MM.1S (cell line): ENCODE results near the gene EFHD2.

Experiments
- DNase-seq: peaks from one replicate; pipeline ENCODE4 v3.0.0-alpha.2; 2015
- H2AFZ ChIP-seq: fragments of 300-600 bp; sonication (generic); 2 replicates; pipeline ENCODE4 v1.6.0; 2016; ENCODE audit warnings: antibody characterized with exemption, low read length
- H3F3A ChIP-seq: fragments of 300-600 bp; sonication (generic); 2 replicates; pipeline ENCODE4 v1.6.1; 2016; ENCODE audit warnings: mild to moderate bottlenecking, antibody characterized with exemption, low read length, moderate library complexity, mixed read lengths; ENCODE audit not compliant: insufficient read depth
- H3K27ac ChIP-seq: fragments of 300-600 bp; sonication (generic); 2 replicates; pipeline ENCODE4 v1.5.1; 2016; ENCODE audit warnings: mild to moderate bottlenecking, low read length
- H3K27me3 ChIP-seq: fragments of 300-600 bp; sonication (generic); replicated peaks from 2 replicates; pipeline ENCODE4 v1.6.0; 2016; ENCODE audit warnings: low read length; ENCODE audit not compliant: insufficient read depth
- H3K36me3 ChIP-seq: fragments of 300-600 bp; sonication (generic); replicated peaks from 2 replicates; pipeline ENCODE4 v1.6.1; 2016; ENCODE audit warnings: mild to moderate bottlenecking, low read length, mixed read lengths; ENCODE audit not compliant: insufficient read depth
- H3K4me1 ChIP-seq: fragments of 300-600 bp; sonication (generic); 2 replicates; pipeline ENCODE4 v1.6.1; 2016; ENCODE audit warnings: low read length, mixed read lengths
- H3K4me2 ChIP-seq: fragments of 300-600 bp; sonication (generic); 2 replicates; pipeline ENCODE4 v1.6.0; 2016; ENCODE audit warnings: low read depth, low read length
- H3K4me3 ChIP-seq: fragments of 300-600 bp; sonication (generic); 2 replicates; pipeline ENCODE4 v1.5.1; 2016; ENCODE audit warnings: low read length, mixed read lengths
- H3K79me2 ChIP-seq: fragments of 300-600 bp; sonication (generic); 2 replicates; pipeline ENCODE4 v1.6.1; 2016; ENCODE audit warnings: mixed run types, low read length, mixed read lengths
- H3K9ac ChIP-seq: fragments of 300-600 bp; sonication (generic); 2 replicates; pipeline ENCODE4 v1.6.1; 2016; ENCODE audit warnings: low read length, mixed read lengths
- H3K9me2 ChIP-seq: fragments of 300-600 bp; sonication (generic); replicated peaks from 2 replicates; pipeline ENCODE4 v1.6.1; 2016; ENCODE audit warnings: mild to moderate bottlenecking, low read length, mixed read lengths; ENCODE audit not compliant: insufficient read depth
- H3K9me3 ChIP-seq: fragments of 300-600 bp; sonication (generic); replicated peaks from 2 replicates; pipeline ENCODE4 v1.6.1; 2016; ENCODE audit warnings: mild to moderate bottlenecking, low read length, mixed read lengths; ENCODE audit not compliant: insufficient read depth
- H4K20me1 ChIP-seq: fragments of 300-600 bp; sonication (generic); 2 replicates; pipeline ENCODE4 v1.6.1; 2016; ENCODE audit warnings: mild to moderate bottlenecking, low read length, moderate library complexity, mixed read lengths; ENCODE audit not compliant: insufficient read depth
- EZH2 ChIP-seq: fragments of 300-600 bp; sonication (generic); optimal IDR thresholded peaks from 2 replicates; pipeline ENCODE3; 2017; ENCODE audit warnings: low read depth, mild to moderate bottlenecking, antibody characterized with exemption, low read length, mixed read lengths
- EZH2phosphoT487 ChIP-seq: fragments of 300-600 bp; sonication (generic); IDR thresholded peaks from 2 replicates; pipeline ENCODE4 v1.6.1; 2018; ENCODE audit warnings: antibody characterized with exemption, low read length
- TF ChIP-seq, protein P1 (sequence below): fragments of 300-600 bp; sonication (generic); IDR thresholded peaks from 2 replicates; pipeline ENCODE4 v1.5.1; 2016; ENCODE audit warnings: antibody characterized with exemption, low read length, mixed read lengths

EFHD2 gene

DNA sequence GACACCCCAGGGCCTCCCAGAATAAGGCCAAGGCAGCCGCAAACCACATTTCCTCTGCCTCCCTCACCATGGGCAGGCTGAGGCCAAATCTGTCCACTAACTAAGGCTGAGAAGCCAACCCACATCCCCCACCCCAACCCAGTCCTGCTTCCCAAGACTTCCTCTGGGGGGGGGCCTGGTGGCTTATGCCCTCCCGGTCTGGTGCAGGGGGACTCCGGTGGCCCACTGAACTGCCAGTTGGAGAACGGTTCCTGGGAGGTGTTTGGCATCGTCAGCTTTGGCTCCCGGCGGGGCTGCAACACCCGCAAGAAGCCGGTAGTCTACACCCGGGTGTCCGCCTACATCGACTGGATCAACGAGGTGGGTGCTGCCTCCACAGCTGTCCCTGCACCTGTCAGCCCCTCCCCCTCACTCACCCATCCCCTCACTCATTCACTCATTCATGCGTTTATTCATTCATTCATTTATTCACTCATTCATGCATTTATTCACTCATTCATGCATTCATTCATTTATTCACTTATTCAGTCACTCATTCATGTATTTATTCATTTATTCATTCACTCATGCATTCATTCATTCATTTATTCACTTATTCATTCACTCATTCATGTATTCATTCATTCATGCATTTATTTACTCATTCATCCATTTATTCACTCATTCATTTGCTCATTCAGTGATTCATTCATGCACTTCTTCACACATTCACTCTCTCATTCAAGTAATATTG lies 35.9 kb downstream of the EFHD2 start:
- Histone ChIP-seq H3K79me2 (no peaks in the 10 kb centered on the region), H4K20me1 (no peaks in the 10 kb centered on the region), H3K9ac (no peak overlapping the region), H3K4me2 (no peak overlapping the region), H2AFZ (no peak overlapping the region), H3K4me3 (no peak overlapping the region), H3K4me1 (no peaks in the 10 kb centered on the region), H3F3A (no peaks in the 10 kb centered on the region), H3K27ac (no peak overlapping the region), H3K9me2 (no peaks in the 10 kb centered on the region), H3K36me3 (no peaks in the 10 kb centered on the region), H3K9me3 (no peaks in the 10 kb centered on the region), H3K27me3 (peaks cover 8% of the 10 kb centered on the region; the same call in 1 of the 2 replicates)
- DNase-seq = no peak
- TF ChIP-seq EZH2phosphoT487 (no peak), EZH2 (no peak)
- TF ChIP-seq, protein P1, sequence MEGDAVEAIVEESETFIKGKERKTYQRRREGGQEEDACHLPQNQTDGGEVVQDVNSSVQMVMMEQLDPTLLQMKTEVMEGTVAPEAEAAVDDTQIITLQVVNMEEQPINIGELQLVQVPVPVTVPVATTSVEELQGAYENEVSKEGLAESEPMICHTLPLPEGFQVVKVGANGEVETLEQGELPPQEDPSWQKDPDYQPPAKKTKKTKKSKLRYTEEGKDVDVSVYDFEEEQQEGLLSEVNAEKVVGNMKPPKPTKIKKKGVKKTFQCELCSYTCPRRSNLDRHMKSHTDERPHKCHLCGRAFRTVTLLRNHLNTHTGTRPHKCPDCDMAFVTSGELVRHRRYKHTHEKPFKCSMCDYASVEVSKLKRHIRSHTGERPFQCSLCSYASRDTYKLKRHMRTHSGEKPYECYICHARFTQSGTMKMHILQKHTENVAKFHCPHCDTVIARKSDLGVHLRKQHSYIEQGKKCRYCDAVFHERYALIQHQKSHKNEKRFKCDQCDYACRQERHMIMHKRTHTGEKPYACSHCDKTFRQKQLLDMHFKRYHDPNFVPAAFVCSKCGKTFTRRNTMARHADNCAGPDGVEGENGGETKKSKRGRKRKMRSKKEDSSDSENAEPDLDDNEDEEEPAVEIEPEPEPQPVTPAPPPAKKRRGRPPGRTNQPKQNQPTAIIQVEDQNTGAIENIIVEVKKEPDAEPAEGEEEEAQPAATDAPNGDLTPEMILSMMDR = no peak

GRCh38 chr1:15446212-15446611 lies 36.5 kb downstream of the EFHD2 start:
- no peak for DNase-seq
- H2AFZ ChIP-seq = no peak overlapping the region
- no peaks in the 10 kb centered on the region for H3K36me3 ChIP-seq
- H3K9ac ChIP-seq = no peak overlapping the region
- no peaks in the 10 kb centered on the region for H3K79me2 ChIP-seq
- no peak overlapping the region for H3K4me3 ChIP-seq
- no peaks in the 10 kb centered on the region for H3F3A ChIP-seq
- H3K27me3 ChIP-seq = peaks cover 8% of the 10 kb centered on the region; the same call in 1 of the 2 replicates
- no peaks in the 10 kb centered on the region for H3K9me3 ChIP-seq
- H3K9me2 ChIP-seq = no peaks in the 10 kb centered on the region
- no peaks in the 10 kb centered on the region for H4K20me1 ChIP-seq
- H3K4me1 ChIP-seq = no peaks in the 10 kb centered on the region
- TF ChIP-seq EZH2 = no peak
- TF ChIP-seq, protein P1 = no peak
- no peak for TF ChIP-seq EZH2phosphoT487
- H3K27ac ChIP-seq = no peak overlapping the region
- H3K4me2 ChIP-seq = no peak overlapping the region

- Histone ChIP-seq H2AFZ (no peak overlapping the region), H3K9ac (no peak overlapping the region), H3K9me2 (no peaks in the 10 kb centered on the region), H3F3A (no peaks in the 10 kb centered on the region), H3K79me2 (no peaks in the 10 kb centered on the region), H3K27ac (no peak overlapping the region), H3K4me2 (no peak overlapping the region), H3K4me1 (no peaks in the 10 kb centered on the region), H3K27me3 (peaks cover 8% of the 10 kb centered on the region; the same call in 1 of the 2 replicates), H3K4me3 (no peak overlapping the region), H3K36me3 (no peaks in the 10 kb centered on the region), H3K9me3 (no peaks in the 10 kb centered on the region), H4K20me1 (no peaks in the 10 kb centered on the region)
- TF ChIP-seq EZH2 = no peak
- no peak for TF ChIP-seq EZH2phosphoT487
- TF ChIP-seq, protein P1 = no peak
- no peak for DNase-seq
Measured at GRCh38 chr1:15448877-15449462, 39.3 kb downstream of the EFHD2 start.
